ENCODE measurements around the gene POLN.

DNA sequence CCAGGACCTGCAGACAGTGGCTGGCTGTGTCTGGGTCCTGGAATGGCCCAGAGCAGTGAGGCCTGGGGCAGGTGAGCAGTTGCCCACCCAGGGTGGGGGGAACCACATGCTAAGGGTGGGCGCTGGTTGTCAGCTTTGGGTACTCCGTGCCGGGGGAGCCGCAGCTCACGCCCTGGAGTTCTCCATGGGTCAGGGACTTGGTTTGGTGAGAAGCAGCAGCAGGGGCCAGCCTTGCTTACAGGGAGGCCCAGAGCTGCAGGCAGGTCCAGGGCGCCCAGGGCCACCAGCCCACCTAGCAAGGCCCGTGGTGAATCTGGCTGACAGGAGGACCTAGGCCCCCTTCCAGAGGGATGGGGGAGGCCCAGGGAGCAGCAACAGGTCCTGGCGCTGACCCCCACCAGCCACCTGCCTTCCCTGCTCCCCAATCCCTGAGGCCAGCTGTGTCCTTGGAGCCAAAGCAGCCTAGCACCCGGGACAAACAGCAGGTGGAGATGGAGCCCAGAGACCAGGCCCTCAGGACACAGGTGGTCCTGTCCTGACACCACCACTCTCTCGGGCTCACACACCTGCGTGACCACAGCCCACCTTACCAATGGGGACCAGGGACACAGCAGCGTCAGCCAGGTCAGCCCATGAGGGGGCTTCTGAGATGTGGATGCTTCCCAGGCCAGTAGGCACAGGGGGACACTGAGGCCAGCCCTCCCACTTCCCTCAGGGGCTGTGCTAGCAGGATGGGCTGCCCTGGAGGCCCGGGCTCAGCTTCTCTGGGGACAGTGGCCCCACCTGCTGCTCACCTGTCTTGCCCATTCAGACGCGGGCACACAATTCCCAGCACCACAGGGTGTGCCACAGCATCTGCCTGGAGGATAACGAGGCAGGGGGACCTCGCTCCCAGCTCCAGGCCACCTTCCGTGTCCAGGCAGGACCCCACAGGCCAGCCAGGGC, 16.4 kb upstream of the POLN start:
- TF ChIP-seq, protein P1, sequence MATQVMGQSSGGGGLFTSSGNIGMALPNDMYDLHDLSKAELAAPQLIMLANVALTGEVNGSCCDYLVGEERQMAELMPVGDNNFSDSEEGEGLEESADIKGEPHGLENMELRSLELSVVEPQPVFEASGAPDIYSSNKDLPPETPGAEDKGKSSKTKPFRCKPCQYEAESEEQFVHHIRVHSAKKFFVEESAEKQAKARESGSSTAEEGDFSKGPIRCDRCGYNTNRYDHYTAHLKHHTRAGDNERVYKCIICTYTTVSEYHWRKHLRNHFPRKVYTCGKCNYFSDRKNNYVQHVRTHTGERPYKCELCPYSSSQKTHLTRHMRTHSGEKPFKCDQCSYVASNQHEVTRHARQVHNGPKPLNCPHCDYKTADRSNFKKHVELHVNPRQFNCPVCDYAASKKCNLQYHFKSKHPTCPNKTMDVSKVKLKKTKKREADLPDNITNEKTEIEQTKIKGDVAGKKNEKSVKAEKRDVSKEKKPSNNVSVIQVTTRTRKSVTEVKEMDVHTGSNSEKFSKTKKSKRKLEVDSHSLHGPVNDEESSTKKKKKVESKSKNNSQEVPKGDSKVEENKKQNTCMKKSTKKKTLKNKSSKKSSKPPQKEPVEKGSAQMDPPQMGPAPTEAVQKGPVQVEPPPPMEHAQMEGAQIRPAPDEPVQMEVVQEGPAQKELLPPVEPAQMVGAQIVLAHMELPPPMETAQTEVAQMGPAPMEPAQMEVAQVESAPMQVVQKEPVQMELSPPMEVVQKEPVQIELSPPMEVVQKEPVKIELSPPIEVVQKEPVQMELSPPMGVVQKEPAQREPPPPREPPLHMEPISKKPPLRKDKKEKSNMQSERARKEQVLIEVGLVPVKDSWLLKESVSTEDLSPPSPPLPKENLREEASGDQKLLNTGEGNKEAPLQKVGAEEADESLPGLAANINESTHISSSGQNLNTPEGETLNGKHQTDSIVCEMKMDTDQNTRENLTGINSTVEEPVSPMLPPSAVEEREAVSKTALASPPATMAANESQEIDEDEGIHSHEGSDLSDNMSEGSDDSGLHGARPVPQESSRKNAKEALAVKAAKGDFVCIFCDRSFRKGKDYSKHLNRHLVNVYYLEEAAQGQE (IDR thresholded peaks at IDR 0.05) = no peak
- no peak for TF ChIP-seq RNF2 (IDR thresholded peaks at IDR 0.05; ENCODE audit: borderline replicate concordance, low read depth)
- TF ChIP-seq KDM1A (IDR thresholded peaks at IDR 0.05; ENCODE audit: low read depth) = no peak
- TF ChIP-seq, protein P2, sequence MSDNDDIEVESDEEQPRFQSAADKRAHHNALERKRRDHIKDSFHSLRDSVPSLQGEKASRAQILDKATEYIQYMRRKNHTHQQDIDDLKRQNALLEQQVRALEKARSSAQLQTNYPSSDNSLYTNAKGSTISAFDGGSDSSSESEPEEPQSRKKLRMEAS (IDR thresholded peaks at IDR 0.05) = no peak
- no peak for TF ChIP-seq CBX8 (IDR thresholded peaks at IDR 0.05)
- TF ChIP-seq, protein P3, sequence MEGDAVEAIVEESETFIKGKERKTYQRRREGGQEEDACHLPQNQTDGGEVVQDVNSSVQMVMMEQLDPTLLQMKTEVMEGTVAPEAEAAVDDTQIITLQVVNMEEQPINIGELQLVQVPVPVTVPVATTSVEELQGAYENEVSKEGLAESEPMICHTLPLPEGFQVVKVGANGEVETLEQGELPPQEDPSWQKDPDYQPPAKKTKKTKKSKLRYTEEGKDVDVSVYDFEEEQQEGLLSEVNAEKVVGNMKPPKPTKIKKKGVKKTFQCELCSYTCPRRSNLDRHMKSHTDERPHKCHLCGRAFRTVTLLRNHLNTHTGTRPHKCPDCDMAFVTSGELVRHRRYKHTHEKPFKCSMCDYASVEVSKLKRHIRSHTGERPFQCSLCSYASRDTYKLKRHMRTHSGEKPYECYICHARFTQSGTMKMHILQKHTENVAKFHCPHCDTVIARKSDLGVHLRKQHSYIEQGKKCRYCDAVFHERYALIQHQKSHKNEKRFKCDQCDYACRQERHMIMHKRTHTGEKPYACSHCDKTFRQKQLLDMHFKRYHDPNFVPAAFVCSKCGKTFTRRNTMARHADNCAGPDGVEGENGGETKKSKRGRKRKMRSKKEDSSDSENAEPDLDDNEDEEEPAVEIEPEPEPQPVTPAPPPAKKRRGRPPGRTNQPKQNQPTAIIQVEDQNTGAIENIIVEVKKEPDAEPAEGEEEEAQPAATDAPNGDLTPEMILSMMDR (IDR thresholded peaks at IDR 0.05) = no peak
- TF ChIP-seq RCOR1 (IDR thresholded peaks at IDR 0.05; ENCODE audit: low read depth, low read length) = no peak
- no peak for TF ChIP-seq POLR2A (IDR thresholded peaks at IDR 0.05; ENCODE audit: low read length)
- no peak for TF ChIP-seq POLR2AphosphoS2 (conservative IDR thresholded peaks at IDR 0.05; ENCODE audit: low read length)
- TF ChIP-seq, protein P4, sequence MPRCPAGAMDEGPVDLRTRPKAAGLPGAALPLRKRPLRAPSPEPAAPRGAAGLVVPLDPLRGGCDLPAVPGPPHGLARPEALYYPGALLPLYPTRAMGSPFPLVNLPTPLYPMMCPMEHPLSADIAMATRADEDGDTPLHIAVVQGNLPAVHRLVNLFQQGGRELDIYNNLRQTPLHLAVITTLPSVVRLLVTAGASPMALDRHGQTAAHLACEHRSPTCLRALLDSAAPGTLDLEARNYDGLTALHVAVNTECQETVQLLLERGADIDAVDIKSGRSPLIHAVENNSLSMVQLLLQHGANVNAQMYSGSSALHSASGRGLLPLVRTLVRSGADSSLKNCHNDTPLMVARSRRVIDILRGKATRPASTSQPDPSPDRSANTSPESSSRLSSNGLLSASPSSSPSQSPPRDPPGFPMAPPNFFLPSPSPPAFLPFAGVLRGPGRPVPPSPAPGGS (IDR thresholded peaks at IDR 0.05) = no peak
- TF ChIP-seq, protein P5, sequence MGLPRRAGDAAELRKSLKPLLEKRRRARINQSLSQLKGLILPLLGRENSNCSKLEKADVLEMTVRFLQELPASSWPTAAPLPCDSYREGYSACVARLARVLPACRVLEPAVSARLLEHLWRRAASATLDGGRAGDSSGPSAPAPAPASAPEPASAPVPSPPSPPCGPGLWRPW (IDR thresholded peaks at IDR 0.05) = no peak
- TF ChIP-seq SMC3 (IDR thresholded peaks at IDR 0.05) = no peak
- TF ChIP-seq ZFP36 (IDR thresholded peaks at IDR 0.05; ENCODE audit: borderline replicate concordance, partially characterized antibody) = no peak
- TF ChIP-seq ZSCAN20 (CRISPR knock-in tag; IDR thresholded peaks at IDR 0.05) = no peak
